Measurements from ENCODE around the gene CNTRL.

DNA sequence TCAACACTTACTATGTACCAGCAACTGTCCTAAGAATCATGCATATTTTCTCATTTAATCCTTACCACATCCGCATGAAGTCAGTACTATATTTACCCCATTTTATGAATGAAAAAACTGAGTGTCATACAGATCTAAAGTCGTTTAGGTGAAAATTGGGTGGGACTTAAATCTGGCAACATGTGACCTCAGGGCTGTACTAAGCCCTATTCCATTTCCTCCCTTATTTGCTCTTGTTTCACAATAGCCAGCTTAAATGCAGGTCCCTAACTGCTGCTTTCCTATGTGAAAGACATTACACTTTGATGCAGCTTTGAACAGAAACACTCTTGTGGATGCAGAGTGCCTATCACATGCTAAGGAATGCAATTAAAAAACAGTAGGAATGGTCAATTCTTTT is 129.4 kb downstream of the CNTRL start:
- no peak for TF ChIP-seq GATA2 (IDR thresholded peaks at IDR 0.05; ENCODE audit: low read depth, low read length)
- TF ChIP-seq GATA3 (IDR thresholded peaks at IDR 0.05; ENCODE audit: low read depth, low read length) = no peak
